ENCODE data around the gene CPOX.

The CPOX gene

GRCh38 chr3:98598492-98598891 is 5.1 kb upstream of the CPOX start:
- Histone ChIP-seq H2AFZ (ENCODE audit: low read depth, low read length, severe bottlenecking) (no peak overlapping the region), H3K79me2 (ENCODE audit: insufficient read depth, low read length) (no peaks in the 10 kb centered on the region), H3K9me2 (replicated peaks; ENCODE audit: insufficient read depth, low read length) (no peaks in the 10 kb centered on the region), H3K27me3 (ENCODE audit: low read length) (no peaks in the 10 kb centered on the region), H3K27ac (ENCODE audit: low read depth, low read length) (no peak overlapping the region), H4K20me1 (ENCODE audit: low read depth, low read length) (no peaks in the 10 kb centered on the region), H3K4me3 (ENCODE audit: insufficient read depth, low read length, poor library complexity, severe bottlenecking) (no peak overlapping the region), H3F3A (ENCODE audit: insufficient read depth) (peaks cover 4% of the 10 kb centered on the region), H3K4me2 (ENCODE audit: low read depth, low read length, poor library complexity, severe bottlenecking) (no peak overlapping the region), H3K36me3 (ENCODE audit: low read length) (no peaks in the 10 kb centered on the region), H3K9ac (ENCODE audit: low read length) (no peak overlapping the region), H3K9me3 (ENCODE audit: insufficient read depth, low read length) (no peaks in the 10 kb centered on the region)
- no peak for TF ChIP-seq EZH2phosphoT487 (conservative IDR thresholded peaks at IDR 0.05; ENCODE audit: low read length)
- TF ChIP-seq, protein P1, sequence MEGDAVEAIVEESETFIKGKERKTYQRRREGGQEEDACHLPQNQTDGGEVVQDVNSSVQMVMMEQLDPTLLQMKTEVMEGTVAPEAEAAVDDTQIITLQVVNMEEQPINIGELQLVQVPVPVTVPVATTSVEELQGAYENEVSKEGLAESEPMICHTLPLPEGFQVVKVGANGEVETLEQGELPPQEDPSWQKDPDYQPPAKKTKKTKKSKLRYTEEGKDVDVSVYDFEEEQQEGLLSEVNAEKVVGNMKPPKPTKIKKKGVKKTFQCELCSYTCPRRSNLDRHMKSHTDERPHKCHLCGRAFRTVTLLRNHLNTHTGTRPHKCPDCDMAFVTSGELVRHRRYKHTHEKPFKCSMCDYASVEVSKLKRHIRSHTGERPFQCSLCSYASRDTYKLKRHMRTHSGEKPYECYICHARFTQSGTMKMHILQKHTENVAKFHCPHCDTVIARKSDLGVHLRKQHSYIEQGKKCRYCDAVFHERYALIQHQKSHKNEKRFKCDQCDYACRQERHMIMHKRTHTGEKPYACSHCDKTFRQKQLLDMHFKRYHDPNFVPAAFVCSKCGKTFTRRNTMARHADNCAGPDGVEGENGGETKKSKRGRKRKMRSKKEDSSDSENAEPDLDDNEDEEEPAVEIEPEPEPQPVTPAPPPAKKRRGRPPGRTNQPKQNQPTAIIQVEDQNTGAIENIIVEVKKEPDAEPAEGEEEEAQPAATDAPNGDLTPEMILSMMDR (IDR thresholded peaks at IDR 0.05; ENCODE audit: insufficient read depth, low read length, poor library complexity, severe bottlenecking), result no peak

- TF ChIP-seq, protein P1 (IDR thresholded peaks at IDR 0.05; ENCODE audit: insufficient read depth, low read length, poor library complexity, severe bottlenecking), result peak; percentile 60
- TF ChIP-seq EZH2phosphoT487 (conservative IDR thresholded peaks at IDR 0.05; ENCODE audit: low read length), result no peak
- Histone ChIP-seq H3K27me3 (ENCODE audit: low read length) (no peaks in the 10 kb centered on the region), H3K9me3 (ENCODE audit: insufficient read depth, low read length) (no peaks in the 10 kb centered on the region), H2AFZ (ENCODE audit: low read depth, low read length, severe bottlenecking) (no peak overlapping the region), H3K4me3 (ENCODE audit: insufficient read depth, low read length, poor library complexity, severe bottlenecking) (no peak overlapping the region), H3K9ac (ENCODE audit: low read length) (no peak overlapping the region), H3K27ac (ENCODE audit: low read depth, low read length) (no peak overlapping the region), H3K36me3 (ENCODE audit: low read length) (no peaks in the 10 kb centered on the region), H3K4me2 (ENCODE audit: low read depth, low read length, poor library complexity, severe bottlenecking) (no peak overlapping the region), H3F3A (ENCODE audit: insufficient read depth) (peaks cover 4% of the 10 kb centered on the region), H3K9me2 (replicated peaks; ENCODE audit: insufficient read depth, low read length) (no peaks in the 10 kb centered on the region), H3K79me2 (ENCODE audit: insufficient read depth, low read length) (no peaks in the 10 kb centered on the region), H4K20me1 (ENCODE audit: low read depth, low read length) (no peaks in the 10 kb centered on the region)
Observed at GRCh38 chr3:98596541-98597500, 3.4 kb upstream of the CPOX start.

DNA sequence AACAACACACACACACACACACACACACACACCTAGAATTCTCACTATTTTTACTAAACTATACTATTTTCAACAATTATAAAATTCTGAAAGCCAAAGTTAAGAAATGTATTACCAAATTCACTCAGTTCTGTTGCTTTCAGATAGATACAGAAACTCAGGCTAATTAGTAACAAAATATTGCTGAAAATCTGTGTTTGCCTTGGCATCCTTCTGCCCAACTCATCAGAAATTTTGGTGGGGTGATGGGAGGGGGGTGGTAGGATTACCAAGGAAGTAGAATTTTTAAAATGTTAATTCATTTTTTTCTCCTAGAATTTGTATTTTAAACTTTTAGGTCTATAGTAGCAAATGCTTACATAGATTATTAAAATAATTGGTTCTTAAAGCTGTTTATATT is 2.7 kb upstream of the CPOX start:
- Histone ChIP-seq H2AFZ (ENCODE audit: low read depth, low read length, severe bottlenecking) (no peak overlapping the region), H4K20me1 (ENCODE audit: low read depth, low read length) (no peaks in the 10 kb centered on the region), H3K4me3 (ENCODE audit: insufficient read depth, low read length, poor library complexity, severe bottlenecking) (no peak overlapping the region), H3K27me3 (ENCODE audit: low read length) (no peaks in the 10 kb centered on the region), H3K4me2 (ENCODE audit: low read depth, low read length, poor library complexity, severe bottlenecking) (no peak overlapping the region), H3K9me2 (replicated peaks; ENCODE audit: insufficient read depth, low read length) (no peaks in the 10 kb centered on the region), H3K36me3 (ENCODE audit: low read length) (no peaks in the 10 kb centered on the region), H3K27ac (ENCODE audit: low read depth, low read length) (no peak overlapping the region), H3K9me3 (ENCODE audit: insufficient read depth, low read length) (no peaks in the 10 kb centered on the region), H3F3A (ENCODE audit: insufficient read depth) (peaks cover 4% of the 10 kb centered on the region), H3K9ac (ENCODE audit: low read length) (no peak overlapping the region), H3K79me2 (ENCODE audit: insufficient read depth, low read length) (no peaks in the 10 kb centered on the region)
- no peak for TF ChIP-seq EZH2phosphoT487 (conservative IDR thresholded peaks at IDR 0.05; ENCODE audit: low read length)
- TF ChIP-seq, protein P1 (IDR thresholded peaks at IDR 0.05; ENCODE audit: insufficient read depth, low read length, poor library complexity, severe bottlenecking), result no peak
